Activated CD4-positive, alpha-beta memory T cell treated with anti-CD3 and anti-CD28 coated beads for 36 hours (primary cell): ENCODE data around the gene GMDS. TPM values are rescaled to one million over a fixed set of nuclear protein-coding genes. Genes with fewer than 3 reads are reported as not detected.
A peak's percentile ranks its signal among the peaks of the same experiment; 100 is the strongest.

Experiments used
- CTCF ChIA-PET: fragments of 350-600 bp; sonication (Branson Sonifier 250); formaldehyde crosslinking; loops from one replicate; lab custom pipeline; 2021; ENCODE audit warnings: antibody characterized with exemption, inconsistent platforms; lab: Charles Lee
- POLR2A ChIA-PET: fragments of 350-600 bp; sonication (Branson Sonifier 250); formaldehyde crosslinking; loops from one replicate; lab custom pipeline; 2021; ENCODE audit warnings: antibody characterized with exemption; lab: Charles Lee
- DNase-seq: peaks from one replicate; pipeline ENCODE4 v3.0.0-alpha.2; 2020
- H3K27ac Mint-ChIP-seq: one replicate; pipeline ENCODE4 v1.8.0; 2021; ENCODE audit warnings: mixed read lengths
- H3K27me3 Mint-ChIP-seq: one replicate; pipeline ENCODE4 v1.8.0; 2021; ENCODE audit warnings: mixed read lengths
- H3K36me3 Mint-ChIP-seq: one replicate; pipeline ENCODE4 v1.8.0; 2021; ENCODE audit warnings: mixed read lengths
- H3K4me1 Mint-ChIP-seq: one replicate; pipeline ENCODE4 v1.8.0; 2021; ENCODE audit warnings: low read depth, mixed read lengths
- H3K4me3 Mint-ChIP-seq: one replicate; pipeline ENCODE4 v1.8.0; 2021; ENCODE audit warnings: mild to moderate bottlenecking, mixed read lengths
- H3K9me3 Mint-ChIP-seq: one replicate; pipeline ENCODE4 v1.8.0; 2021; ENCODE audit warnings: mixed read lengths
- intact Hi-C: fragments of 100-400 bp; cut with micrococcal nuclease; formaldehyde crosslinking; loops from one replicate; pipeline ENCODE4 v1.15.1; 2023
- total RNA-seq, 2 experiments: library from RNA; stranded (reverse); gene quantifications; one replicate each; pipeline ENCODE4 v1.2.3, GENCODE V29; 2021

GMDS gene
- total RNA-seq, 2 experiments from 2014 or later, result 34.7 to 36.4 TPM

DNA sequence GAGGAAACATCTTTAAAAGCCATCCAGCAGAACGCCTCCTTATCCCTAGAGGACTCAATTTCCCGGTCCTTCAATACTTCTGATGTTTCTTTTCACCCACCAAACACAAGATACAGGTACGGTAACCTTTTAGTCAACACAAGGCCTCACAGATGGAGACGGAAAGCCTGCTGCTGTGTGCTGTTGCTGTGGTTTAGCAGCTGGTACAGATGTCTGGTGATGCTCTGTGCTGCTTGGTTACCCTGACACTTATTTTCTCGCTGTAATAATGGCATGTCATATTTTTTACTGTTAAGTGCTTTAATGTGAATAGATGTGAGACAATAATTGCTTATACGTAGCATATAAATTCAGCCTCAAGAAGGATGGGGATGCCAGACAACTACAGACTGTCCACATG is 25.3 kb downstream of the GMDS start:
- POLR2A ChIA-PET, result no interaction called here
- Mint-ChIP-seq H3K27ac (no peak overlapping the region), H3K27me3 (no peaks in the 10 kb centered on the region), H3K36me3 (no peaks in the 10 kb centered on the region), H3K4me1 (peaks cover 16% of the 10 kb centered on the region), H3K4me3 (no peak overlapping the region), H3K9me3 (no peaks in the 10 kb centered on the region)
- intact Hi-C loops, result no loop called here
- no peak for DNase-seq
- CTCF ChIA-PET, result interaction anchor here (1.8 kb wide), 1 partner anchor 12 kb away, joined by 4 read pairs; no protein-coding TSS in a partner anchor

DNA sequence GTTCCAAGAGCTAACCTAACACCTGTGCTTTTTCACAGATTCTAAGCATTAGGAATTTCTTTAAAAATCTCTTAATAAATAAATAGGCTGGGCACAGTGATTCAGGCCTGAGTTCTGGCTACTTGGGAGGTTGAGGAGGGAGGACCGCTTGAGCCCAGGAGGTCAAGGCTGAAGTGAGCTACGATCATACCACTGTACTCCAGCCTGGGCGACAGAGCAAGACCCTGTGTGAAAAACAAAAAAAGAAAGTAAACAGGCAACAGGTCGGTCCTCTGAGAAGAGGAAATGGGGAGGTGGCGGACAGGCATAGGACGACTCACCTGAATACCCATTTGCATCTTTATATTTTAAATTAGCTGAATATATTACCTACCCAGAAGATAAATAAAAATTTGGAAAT is 26.5 kb downstream of the GMDS start:
- no peaks in the 10 kb centered on the region for H3K27me3 Mint-ChIP-seq
- ChIA-PET CTCF (interaction anchor here (1.0 kb wide), 1 partner anchor 416 kb away, joined by 3 read pairs; no protein-coding TSS in a partner anchor), POLR2A (no interaction called here)
- no peak overlapping the region for H3K4me3 Mint-ChIP-seq
- DNase-seq, result no peak
- H3K9me3 Mint-ChIP-seq, result no peaks in the 10 kb centered on the region
- H3K27ac Mint-ChIP-seq, result no peak overlapping the region
- intact Hi-C loops, result no loop called here
- peaks cover 20% of the 10 kb centered on the region for H3K4me1 Mint-ChIP-seq
- H3K36me3 Mint-ChIP-seq, result no peaks in the 10 kb centered on the region

DNA sequence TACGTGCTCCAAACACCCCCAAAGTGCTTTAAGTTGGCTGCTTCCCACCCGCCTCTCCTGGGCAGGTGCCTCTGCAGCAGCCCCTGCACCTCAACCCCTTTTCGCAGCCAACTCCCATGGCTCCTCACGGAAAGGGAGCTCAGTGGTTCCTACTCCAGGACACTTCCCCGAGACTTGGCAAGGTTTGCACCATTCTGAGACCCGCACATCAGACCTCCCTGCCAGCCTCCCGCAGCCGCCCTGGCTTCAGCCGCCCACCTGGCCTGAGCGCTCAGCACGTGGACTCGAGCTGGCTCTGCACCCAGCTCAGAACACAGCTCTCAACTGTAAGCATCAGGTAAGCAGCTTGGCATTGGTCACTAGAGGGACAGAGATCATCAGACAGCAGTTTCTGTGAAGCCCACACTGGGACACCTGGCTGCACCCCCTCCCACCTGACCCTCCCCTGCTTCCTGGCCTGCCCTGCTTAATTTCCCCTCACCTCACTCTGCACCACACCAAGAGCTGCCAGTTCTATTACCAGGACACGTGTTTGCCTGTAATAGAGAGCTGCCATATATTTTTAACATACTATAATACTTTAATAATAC is 28.5 kb downstream of the GMDS start:
- ChIA-PET CTCF (interaction anchor here (0.6 to 1.7 kb wide), 2 partner anchors 9 to 26 kb away, joined by 4 to 8 read pairs; no protein-coding TSS in a partner anchor), POLR2A (no interaction called here)
- Mint-ChIP-seq H3K36me3 (no peaks in the 10 kb centered on the region), H3K9me3 (no peaks in the 10 kb centered on the region), H3K4me3 (no peak overlapping the region), H3K27me3 (no peaks in the 10 kb centered on the region), H3K4me1 (peaks cover 11% of the 10 kb centered on the region), H3K27ac (no peak overlapping the region)
- no peak for DNase-seq
- intact Hi-C loops, result no loop called here

DNA sequence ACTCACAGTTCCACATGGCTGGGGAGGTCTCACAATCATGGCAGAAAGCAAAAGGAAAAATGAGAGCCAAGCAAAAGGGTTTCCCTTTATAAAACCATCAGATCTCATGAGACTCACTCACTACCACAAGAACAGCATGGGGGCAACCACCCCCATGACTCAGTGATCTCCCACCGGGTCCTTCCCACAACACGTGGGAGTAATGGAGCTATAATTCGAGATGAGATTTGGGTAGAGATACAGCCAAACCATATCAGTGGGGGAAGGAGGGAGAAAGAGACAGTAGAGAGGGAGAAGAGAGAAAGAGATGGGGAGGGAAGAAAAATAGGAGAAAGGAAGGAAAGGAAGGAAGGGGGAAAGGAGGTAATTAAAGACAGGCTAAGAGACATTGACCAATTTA is 30.1 kb downstream of the GMDS start:
- intact Hi-C loops, result no loop called here
- H3K36me3 Mint-ChIP-seq, result no peaks in the 10 kb centered on the region
- no peak overlapping the region for H3K27ac Mint-ChIP-seq
- no peaks in the 10 kb centered on the region for H3K27me3 Mint-ChIP-seq
- no peaks in the 10 kb centered on the region for H3K9me3 Mint-ChIP-seq
- ChIA-PET POLR2A (no interaction called here), CTCF (interaction anchor here (1.6 kb wide), 1 partner anchor 419 kb away, joined by 3 read pairs; no protein-coding TSS in a partner anchor)
- DNase-seq, result no peak
- H3K4me1 Mint-ChIP-seq, result peaks cover 8% of the 10 kb centered on the region
- no peak overlapping the region for H3K4me3 Mint-ChIP-seq

DNA sequence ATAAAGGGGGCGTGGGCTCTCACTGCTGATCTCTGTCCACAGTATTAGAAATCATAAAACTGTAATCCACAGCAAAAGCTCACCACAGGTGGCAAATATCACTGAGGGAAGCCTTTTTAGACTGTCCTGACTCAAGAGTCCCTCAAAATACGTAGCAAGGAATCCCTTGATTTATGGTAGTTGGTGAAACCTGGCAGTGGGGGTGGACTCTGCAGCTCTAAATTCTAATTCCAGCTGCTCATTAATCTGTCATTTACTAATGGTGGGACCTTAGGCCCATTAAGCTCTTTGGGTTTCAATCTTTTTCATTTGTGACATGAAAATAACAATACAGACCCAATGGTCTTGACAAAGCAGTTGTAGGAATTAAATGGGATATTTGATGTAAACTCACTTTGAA is 32.3 kb downstream of the GMDS start:
- Mint-ChIP-seq H3K27me3 (no peaks in the 10 kb centered on the region), H3K9me3 (no peaks in the 10 kb centered on the region), H3K27ac (no peak overlapping the region), H3K4me1 (peaks cover 8% of the 10 kb centered on the region), H3K36me3 (no peaks in the 10 kb centered on the region), H3K4me3 (no peak overlapping the region)
- intact Hi-C loops, result no loop called here
- ChIA-PET CTCF (no interaction called here), POLR2A (no interaction called here)
- DNase-seq, result no peak

DNA sequence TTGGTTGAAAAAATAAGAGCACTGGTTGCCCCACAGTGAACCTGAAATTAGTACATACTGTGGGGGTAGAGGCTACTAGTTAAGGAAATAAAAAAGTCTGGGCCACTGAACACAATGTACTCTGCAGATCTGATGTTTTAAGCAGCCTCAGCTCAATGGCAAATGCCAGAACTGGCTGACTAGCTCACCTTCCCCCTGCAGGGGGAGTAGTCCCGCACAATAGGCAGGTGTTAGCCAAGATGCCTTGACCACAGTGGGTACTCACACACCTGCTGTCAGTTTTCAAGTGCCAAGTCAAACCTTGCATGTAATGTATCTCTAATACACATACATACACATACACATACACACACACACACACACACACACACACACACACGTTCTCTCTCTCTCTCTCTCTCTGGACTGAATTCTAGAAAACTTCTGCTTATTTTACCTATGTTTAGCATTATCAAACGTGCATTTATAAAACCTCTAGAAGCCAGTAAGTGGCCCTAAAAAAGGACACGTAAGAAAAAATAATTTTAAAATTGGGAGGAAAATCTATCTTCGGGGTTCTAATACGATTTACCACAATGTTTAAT is 36.1 kb downstream of the GMDS start:
- POLR2A ChIA-PET, result interaction anchor here (1.1 kb wide), 1 partner anchor 617 kb away, joined by 3 read pairs; no protein-coding TSS in a partner anchor
- intact Hi-C loops, result loop anchor here (1.0 to 2.0 kb wide), 2 partner anchors 144 to 239 kb away; no protein-coding TSS in a partner anchor

DNA sequence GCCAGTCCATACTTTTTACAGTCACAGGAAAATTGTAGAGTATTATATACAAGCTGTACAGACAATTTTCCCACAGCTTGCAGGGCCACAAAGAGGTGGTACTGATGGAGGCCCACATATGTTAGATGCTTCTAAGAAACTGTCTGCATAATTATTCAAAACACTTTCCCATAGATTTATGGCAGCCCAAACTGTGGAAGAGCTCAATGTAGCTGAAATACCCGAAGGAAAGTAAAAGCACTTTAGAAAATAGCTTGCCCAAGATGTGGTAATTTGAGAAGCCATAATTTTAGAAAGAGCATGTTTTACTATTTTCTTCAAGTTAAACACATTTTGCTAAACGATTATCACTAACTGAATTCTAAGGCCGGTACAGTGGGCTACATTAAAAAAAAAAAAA is 36.9 kb downstream of the GMDS start:
- ChIA-PET CTCF (interaction anchor here (0.8 to 4.2 kb wide), 12 partner anchors 9 to 239 kb away, joined by 3 to 29 read pairs (median 4); no protein-coding TSS in a partner anchor), POLR2A (interaction anchor here (0.6 to 1.1 kb wide), 2 partner anchors 137 to 616 kb away, joined by 3 read pairs; no protein-coding TSS in a partner anchor)
- no peak overlapping the region for H3K27ac Mint-ChIP-seq

More for the DNA sequence above, 36.1 kb downstream of the GMDS start:
- no peaks in the 10 kb centered on the region for H3K36me3 Mint-ChIP-seq
- H3K27me3 Mint-ChIP-seq, result no peaks in the 10 kb centered on the region
- DNase-seq, result peak; percentile 55
- H3K27ac Mint-ChIP-seq, result no peak overlapping the region
- H3K9me3 Mint-ChIP-seq, result no peaks in the 10 kb centered on the region
- no peak overlapping the region for H3K4me3 Mint-ChIP-seq
- CTCF ChIA-PET, result interaction anchor here (0.6 to 4.2 kb wide), 22 partner anchors 8 to 612 kb away, joined by 3 to 29 read pairs (median 4); no protein-coding TSS in a partner anchor
- no peaks in the 10 kb centered on the region for H3K4me1 Mint-ChIP-seq

DNA sequence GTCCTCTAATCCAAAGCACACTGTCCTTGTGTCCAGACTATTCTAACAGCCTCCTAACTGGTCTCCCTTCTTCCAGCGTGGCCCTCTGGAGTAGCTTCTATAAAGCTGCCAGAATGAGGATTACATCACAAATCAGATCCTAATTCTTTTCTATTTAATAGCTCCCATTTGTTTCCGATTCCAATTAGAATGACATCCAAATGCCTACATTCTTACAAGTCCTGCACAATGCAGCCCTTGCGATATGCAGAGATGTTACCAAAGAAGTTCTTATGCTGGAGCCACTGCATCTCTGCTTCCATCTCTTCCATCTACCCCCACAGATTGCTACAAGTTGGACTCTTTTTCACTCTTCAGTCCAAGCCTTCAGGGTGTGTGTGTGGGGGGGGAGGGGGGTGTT is 40.0 kb downstream of the GMDS start:
- CTCF ChIA-PET, result no interaction called here
- POLR2A ChIA-PET, result no interaction called here
- no peak overlapping the region for H3K27ac Mint-ChIP-seq
- H3K4me1 Mint-ChIP-seq, result no peaks in the 10 kb centered on the region
- no peaks in the 10 kb centered on the region for H3K36me3 Mint-ChIP-seq
- H3K4me3 Mint-ChIP-seq, result no peak overlapping the region
- H3K27me3 Mint-ChIP-seq, result no peaks in the 10 kb centered on the region
- intact Hi-C loops, result no loop called here
- H3K9me3 Mint-ChIP-seq, result no peaks in the 10 kb centered on the region
- DNase-seq, result no peak

More for the DNA sequence above, 36.9 kb downstream of the GMDS start:
- Mint-ChIP-seq H3K27me3 (no peaks in the 10 kb centered on the region), H3K4me3 (no peak overlapping the region), H3K4me1 (no peaks in the 10 kb centered on the region), H3K36me3 (no peaks in the 10 kb centered on the region), H3K9me3 (no peaks in the 10 kb centered on the region)
- no peak for DNase-seq
- intact Hi-C loops, result loop anchor here (2.0 kb wide), 1 partner anchor 240 kb away; no protein-coding TSS in a partner anchor

DNA sequence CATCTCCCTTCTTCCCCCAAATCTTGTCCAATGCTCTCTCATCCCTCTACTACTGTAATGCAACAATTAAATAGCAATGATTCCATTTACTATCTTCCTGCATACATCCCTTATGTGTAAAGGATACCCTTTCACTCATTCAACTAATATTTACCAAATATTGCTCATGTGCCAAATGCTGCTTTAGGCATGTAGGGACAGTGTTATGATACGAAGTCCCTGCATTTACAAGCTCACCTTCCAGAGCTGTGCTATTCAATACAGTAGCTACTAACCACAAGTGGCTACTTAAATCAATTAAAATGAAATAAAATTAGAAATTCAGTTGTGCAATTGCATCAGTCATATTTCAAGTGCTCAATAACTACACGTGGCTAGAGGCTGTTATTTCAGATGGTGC is 41.1 kb downstream of the GMDS start:
- intact Hi-C loops, result no loop called here
- ChIA-PET POLR2A (no interaction called here), CTCF (interaction anchor here (1.3 kb wide), 1 partner anchor 245 kb away, joined by 4 read pairs; no protein-coding TSS in a partner anchor)
- no peaks in the 10 kb centered on the region for H3K36me3 Mint-ChIP-seq
- no peaks in the 10 kb centered on the region for H3K9me3 Mint-ChIP-seq
- no peak overlapping the region for H3K4me3 Mint-ChIP-seq
- H3K27me3 Mint-ChIP-seq, result no peaks in the 10 kb centered on the region
- H3K4me1 Mint-ChIP-seq, result no peaks in the 10 kb centered on the region
- no peak for DNase-seq
- no peak overlapping the region for H3K27ac Mint-ChIP-seq

DNA sequence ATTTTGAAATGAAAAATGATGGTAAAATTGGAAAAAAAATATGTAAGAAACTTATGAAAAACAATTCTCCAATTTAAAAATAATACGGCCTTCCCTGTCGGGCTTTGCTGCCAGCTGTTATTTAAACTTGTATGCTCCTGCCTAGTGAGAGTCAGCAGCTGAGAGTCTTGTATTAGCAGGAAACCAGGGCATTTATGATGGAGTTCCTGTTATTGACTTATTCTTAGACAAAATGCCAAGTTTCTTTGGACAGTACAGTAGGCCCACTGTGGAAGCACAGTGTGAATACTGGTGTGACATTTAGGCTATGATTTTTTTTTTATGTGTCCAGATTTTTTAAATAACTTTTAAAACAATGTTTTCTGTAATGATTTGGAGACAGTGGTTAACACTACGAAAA is 42.1 kb downstream of the GMDS start:
- intact Hi-C loops, result no loop called here
- H3K4me1 Mint-ChIP-seq, result no peaks in the 10 kb centered on the region
- H3K36me3 Mint-ChIP-seq, result no peaks in the 10 kb centered on the region
- no peaks in the 10 kb centered on the region for H3K27me3 Mint-ChIP-seq
- no peak overlapping the region for H3K4me3 Mint-ChIP-seq
- CTCF ChIA-PET, result no interaction called here
- POLR2A ChIA-PET, result no interaction called here
- H3K9me3 Mint-ChIP-seq, result no peaks in the 10 kb centered on the region
- H3K27ac Mint-ChIP-seq, result no peak overlapping the region
- DNase-seq, result no peak

DNA sequence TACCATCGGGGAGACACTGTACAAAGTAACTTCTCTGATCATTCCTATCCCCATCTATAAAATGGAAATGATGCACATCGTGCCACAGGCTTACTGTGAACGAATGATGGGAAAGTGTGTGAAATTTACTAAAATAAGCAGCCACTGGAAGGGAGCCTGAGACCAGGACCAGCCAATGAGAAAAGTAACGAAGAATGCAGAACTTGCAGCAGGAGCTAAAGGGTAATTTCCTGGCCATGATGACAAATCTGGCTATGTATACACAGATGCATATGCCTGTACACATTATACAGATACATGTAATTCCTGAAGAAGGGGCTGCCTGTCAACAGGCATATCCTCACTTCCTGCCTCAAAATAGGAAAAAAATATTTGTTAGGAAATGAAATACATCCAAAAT is 47.4 kb downstream of the GMDS start:
- Mint-ChIP-seq H3K36me3 (no peaks in the 10 kb centered on the region), H3K27ac (no peak overlapping the region), H3K9me3 (no peaks in the 10 kb centered on the region), H3K27me3 (no peaks in the 10 kb centered on the region), H3K4me1 (no peaks in the 10 kb centered on the region), H3K4me3 (no peak overlapping the region)
- ChIA-PET CTCF (interaction anchor here (1.4 to 2.4 kb wide), 3 partner anchors 11 to 602 kb away, joined by 3 to 9 read pairs (median 6); no protein-coding TSS in a partner anchor), POLR2A (no interaction called here)
- DNase-seq, result no peak
- intact Hi-C loops, result loop anchor here (2.0 kb wide), 1 partner anchor 601 kb away; no protein-coding TSS in a partner anchor

DNA sequence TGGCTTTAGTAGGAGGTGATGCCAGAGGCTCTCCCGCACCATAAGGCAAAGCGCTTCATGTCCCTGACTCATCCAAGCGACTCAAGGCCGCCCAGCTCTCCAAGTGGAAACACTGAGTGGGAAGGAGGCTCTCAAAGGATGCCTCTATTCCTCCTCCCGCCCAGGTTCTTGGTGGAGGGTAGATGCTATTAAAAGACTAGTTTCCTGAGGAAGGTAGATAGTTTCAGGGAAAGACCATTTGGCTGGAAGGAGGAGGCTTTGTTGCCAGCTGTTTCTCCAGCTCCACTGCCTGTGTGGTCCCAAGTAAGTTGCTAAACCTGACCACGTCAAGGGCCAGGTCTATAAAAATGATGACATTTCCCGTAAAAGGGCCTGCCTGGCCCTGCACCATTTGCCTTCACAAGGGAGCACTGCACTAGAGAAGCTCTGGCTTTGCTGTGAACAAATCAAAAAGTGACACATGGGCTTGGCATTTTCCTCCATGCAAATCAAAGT is 48.2 kb downstream of the GMDS start:
- no peak for DNase-seq
- H3K27me3 Mint-ChIP-seq, result no peaks in the 10 kb centered on the region
- intact Hi-C loops, result loop anchor here (2.0 kb wide), 1 partner anchor 600 kb away; no protein-coding TSS in a partner anchor
- H3K9me3 Mint-ChIP-seq, result no peaks in the 10 kb centered on the region
- H3K4me3 Mint-ChIP-seq, result no peak overlapping the region
- H3K36me3 Mint-ChIP-seq, result peaks cover 3% of the 10 kb centered on the region
- ChIA-PET POLR2A (no interaction called here), CTCF (interaction anchor here (0.6 to 2.4 kb wide), 8 partner anchors 12 to 601 kb away, joined by 3 to 9 read pairs (median 4); no protein-coding TSS in a partner anchor)
- H3K4me1 Mint-ChIP-seq, result no peaks in the 10 kb centered on the region
- H3K27ac Mint-ChIP-seq, result no peak overlapping the region
